IMR-90 (cell line): Measurements from ENCODE around the gene CGNL1. TPM values are rescaled to one million over a fixed set of nuclear protein-coding genes. Genes with fewer than 3 reads are reported as not detected.

ENCODE experiments used
- ATAC-seq: fragments of 200-7000 bp; cut with Tn5 transposase; 2 replicates; pipeline ENCODE4 v1.9.1; 2020; ENCODE audit warnings: low read depth, mild to moderate bottlenecking, moderate library complexity
- BruUV-seq: library from RNA; stranded (reverse); fragments of 400-500 nt; replicated peaks from 2 replicates; lab custom pipeline; 2021; lab: Mats Ljungman, UMichigan
- CTCF ChIA-PET: fragments of 300-600 bp; formaldehyde crosslinking; extraction: SDS; loops from one replicate; lab custom pipeline; 2021; ENCODE audit warnings: antibody characterized with exemption; lab: Yijun Ruan, JAX
- POLR2A ChIA-PET: fragments of 300-600 bp; sonication (Branson Sonifier 250); formaldehyde crosslinking; loops from one replicate; lab custom pipeline; 2022; ENCODE audit warnings: antibody characterized with exemption; ENCODE audit not compliant: unreplicated experiment; lab: Charles Lee
- DNase-seq: peaks from one replicate; pipeline ENCODE4 v3.0.0; 2013
- H2AFZ ChIP-seq: replicated peaks from 2 replicates; pipeline ENCODE3; 2013; ENCODE audit warnings: low read length, mild to moderate bottlenecking; ENCODE audit not compliant: poor library complexity
- H2AK5ac ChIP-seq: 2 replicates; pipeline ENCODE4 v1.6.1; 2013; ENCODE audit warnings: low read depth, low read length, inconsistent platforms
- H2AK9ac ChIP-seq: replicated peaks from 2 replicates; pipeline ENCODE3; 2013; ENCODE audit warnings: mild to moderate bottlenecking, low read depth, low read length, moderate library complexity; ENCODE audit not compliant: poor library complexity
- H2BK120ac ChIP-seq: 2 replicates; pipeline ENCODE4 v1.6.1; 2013; ENCODE audit warnings: low read depth, low read length, inconsistent platforms
- H2BK15ac ChIP-seq: 3 replicates; pipeline ENCODE4 v1.6.1; 2013; ENCODE audit warnings: low read depth, low read length, inconsistent platforms
- H2BK20ac ChIP-seq: 2 replicates; pipeline ENCODE4 v1.6.1; 2013; ENCODE audit warnings: low read depth, mild to moderate bottlenecking, inconsistent platforms, low read length, moderate library complexity
- H2BK5ac ChIP-seq: 2 replicates; pipeline ENCODE4 v1.6.1; 2013; ENCODE audit warnings: mild to moderate bottlenecking, low read depth, low read length, inconsistent platforms; ENCODE audit not compliant: poor library complexity, severe bottlenecking
- H3K14ac ChIP-seq: replicated peaks from 2 replicates; pipeline ENCODE4 v1.6.1; 2013; ENCODE audit warnings: low read depth, low read length, inconsistent platforms
- H3K18ac ChIP-seq: 2 replicates; pipeline ENCODE4 v1.6.1; 2013; ENCODE audit warnings: low read depth, low read length, control low read depth
- H3K23ac ChIP-seq: 2 replicates; pipeline ENCODE4 v1.6.1; 2013; ENCODE audit warnings: low read depth, low read length, inconsistent platforms
- H3K27ac ChIP-seq: 2 replicates; pipeline ENCODE4 v1.5.1; 2013; ENCODE audit warnings: mild to moderate bottlenecking, control low read depth, low read length; ENCODE audit not compliant: insufficient read depth
- H3K27me3 ChIP-seq: 2 replicates; pipeline ENCODE4 v1.6.1; 2013; ENCODE audit warnings: low read length; ENCODE audit not compliant: control insufficient read depth, insufficient read depth
- H3K36me3 ChIP-seq: 2 replicates; pipeline ENCODE4 v1.6.1; 2013; ENCODE audit warnings: low read length, mixed read lengths; ENCODE audit not compliant: control insufficient read depth, insufficient read depth
- H3K4ac ChIP-seq: 2 replicates; pipeline ENCODE4 v1.6.1; 2013; ENCODE audit warnings: low read depth, low read length, inconsistent platforms
- H3K4me1 ChIP-seq: 2 replicates; pipeline ENCODE4 v1.6.1; 2013; ENCODE audit warnings: low read length, mixed read lengths; ENCODE audit not compliant: control insufficient read depth, insufficient read depth
- H3K4me2 ChIP-seq: 2 replicates; pipeline ENCODE4 v1.6.1; 2013; ENCODE audit warnings: low read depth, mild to moderate bottlenecking, control low read depth, low read length, moderate library complexity
- H3K4me3 ChIP-seq: 2 replicates; pipeline ENCODE4 v1.5.1; 2013; ENCODE audit warnings: low read depth, mild to moderate bottlenecking, control low read depth, low read length, moderate library complexity; ENCODE audit not compliant: insufficient read depth
- H3K56ac ChIP-seq: 2 replicates; pipeline ENCODE4 v1.6.1; 2013; ENCODE audit warnings: low read length, inconsistent platforms; ENCODE audit not compliant: insufficient read depth; ENCODE audit errors: extremely low read depth
- H3K79me1 ChIP-seq, 2 experiments: 2 replicates each; pipeline ENCODE4 v1.6.1; 2013; ENCODE audit warnings: low read length in 2 of 2, inconsistent platforms in 1 of 2, low read depth in 1 of 2
- H3K9ac ChIP-seq: 2 replicates; pipeline ENCODE4 v1.6.1; 2013; ENCODE audit warnings: low read depth, low read length, control low read depth
- H3K9me1 ChIP-seq: 2 replicates; pipeline ENCODE4 v1.6.1; 2013; ENCODE audit warnings: low read length, inconsistent platforms; ENCODE audit not compliant: insufficient read depth
- H3K9me3 ChIP-seq: 2 replicates; pipeline ENCODE4 v1.6.1; 2013; ENCODE audit warnings: low read length; ENCODE audit not compliant: control insufficient read depth, insufficient read depth
- H4K20me1 ChIP-seq: 2 replicates; pipeline ENCODE4 v1.6.1; 2013; ENCODE audit warnings: low read length, inconsistent platforms; ENCODE audit not compliant: insufficient read depth
- H4K5ac ChIP-seq: 2 replicates; pipeline ENCODE4 v1.6.1; 2013; ENCODE audit warnings: mild to moderate bottlenecking, low read depth, low read length, control low read depth
- H4K8ac ChIP-seq, 2 experiments: 2 replicates each; pipeline ENCODE4 v1.6.1; 2013; ENCODE audit warnings: low read depth in 2 of 2, low read length in 2 of 2, control low read depth in 1 of 2, inconsistent platforms in 1 of 2
- H4K91ac ChIP-seq: 2 replicates; pipeline ENCODE4 v1.6.1; 2013; ENCODE audit warnings: low read depth, low read length, inconsistent platforms; ENCODE audit not compliant: insufficient read depth
- BHLHE40 ChIP-seq: fragments of 150-350 bp; IDR thresholded peaks from 2 replicates; pipeline ENCODE4 v1.6.1; 2016; ENCODE audit warnings: mild to moderate bottlenecking, low read depth, low read length
- CEBPB ChIP-seq: IDR thresholded peaks from 2 replicates; pipeline ENCODE4 v1.6.1; 2012; ENCODE audit warnings: low read depth, low read length, improper control_type of control experiment
- CHD1 ChIP-seq: IDR thresholded peaks from 2 replicates; pipeline ENCODE4 v1.6.1; 2012; ENCODE audit warnings: low read depth, low read length, improper control_type of control experiment
- CTCF ChIP-seq: conservative IDR thresholded peaks from 2 replicates; pipeline ENCODE4 v1.5.1; 2012; ENCODE audit warnings: mild to moderate bottlenecking, low read depth, low read length, improper control_type of control experiment
- ELK1 ChIP-seq: fragments of 150-350 bp; IDR thresholded peaks from 2 replicates; pipeline ENCODE4 v1.6.1; 2016; ENCODE audit warnings: low read depth, mild to moderate bottlenecking, low read length, moderate library complexity, borderline replicate concordance
- FOS ChIP-seq: fragments of 150-350 bp; IDR thresholded peaks from 2 replicates; pipeline ENCODE4 v1.6.1; 2016; ENCODE audit warnings: low read depth, low read length
- MAFK ChIP-seq: IDR thresholded peaks from 2 replicates; pipeline ENCODE4 v1.6.1; 2012; ENCODE audit warnings: low read depth, low read length, improper control_type of control experiment
- MAZ ChIP-seq: IDR thresholded peaks from 2 replicates; pipeline ENCODE4 v1.6.1; 2012; ENCODE audit warnings: low read depth, mild to moderate bottlenecking, low read length, improper control_type of control experiment, moderate library complexity, borderline replicate concordance
- MXI1 ChIP-seq: IDR thresholded peaks from 2 replicates; pipeline ENCODE4 v1.6.1; 2012; ENCODE audit warnings: low read depth, mild to moderate bottlenecking, low read length, moderate library complexity, borderline replicate concordance
- NFE2L2 ChIP-seq: fragments of 150-350 bp; IDR thresholded peaks from 2 replicates; pipeline ENCODE4 v1.6.1; 2016; ENCODE audit warnings: low read depth, mild to moderate bottlenecking, low read length
- POLR2A ChIP-seq: IDR thresholded peaks from 2 replicates; pipeline ENCODE4 v1.6.1; 2012; ENCODE audit warnings: mild to moderate bottlenecking, low read depth, low read length
- RAD21 ChIP-seq: IDR thresholded peaks from 2 replicates; pipeline ENCODE4 v1.6.1; 2012; ENCODE audit warnings: low read length, improper control_type of control experiment
- RCOR1 ChIP-seq: IDR thresholded peaks from 2 replicates; pipeline ENCODE4 v1.6.1; 2012; ENCODE audit warnings: mild to moderate bottlenecking, low read length, improper control_type of control experiment; ENCODE audit not compliant: insufficient replicate concordance
- RFX5 ChIP-seq: IDR thresholded peaks from 2 replicates; pipeline ENCODE4 v1.8.0; 2012; ENCODE audit warnings: low read depth, mild to moderate bottlenecking, low read length, moderate library complexity
- SMC3 ChIP-seq: fragments of 150-350 bp; IDR thresholded peaks from 2 replicates; pipeline ENCODE4 v1.6.1; 2016; ENCODE audit warnings: low read depth, mild to moderate bottlenecking, antibody characterized with exemption, low read length, moderate library complexity
- USF2 ChIP-seq: fragments of 150-350 bp; IDR thresholded peaks from 2 replicates; pipeline ENCODE4 v1.6.1; 2017; ENCODE audit warnings: mild to moderate bottlenecking, antibody characterized with exemption, low read length, low read depth
- WGBS, 2 experiments: methylation state at CpG; one replicate each; pipeline versions ENCODE4 v1.1.5 to v1.1.7; 2013; ENCODE audit warnings: missing lambda C conversion rate in 2 of 2; ENCODE audit not compliant: insufficient read length in 1 of 2; ENCODE audit errors: extremely low coverage in 2 of 2; 5-methylcytosine and 5-hydroxymethylcytosine counted together
- dilution Hi-C: fragments of 300-500 bp; cut with HindIII; formaldehyde crosslinking; loops from one replicate; pipeline ENCODE4 v1.14.3; 2018; ENCODE audit warnings: low sequenced_read_pairs; ENCODE audit not compliant: unreplicated experiment
- in situ Hi-C: fragments of 300-500 bp; cut with MboI; formaldehyde crosslinking; loops from 3 replicates; pipeline ENCODE4 v1.14.3; 2019; ENCODE audit warnings: low sequenced_read_pairs, inconsistent platforms, mixed read lengths
- intact Hi-C: fragments of 100-400 bp; cut with micrococcal nuclease; formaldehyde crosslinking; loops from 2 replicates; pipeline ENCODE4 v1.10.0; 2022
- polyA plus RNA-seq, 3 experiments: library from polyadenylated mRNA; depleted of rRNA; stranded (reverse); fragments of >200 nt; gene quantifications; 2 replicates each; pipeline ENCODE4 v1.2.3, GENCODE V29; 2012; ENCODE audit warnings: low replicate concordance in 1 of 3
- total RNA-seq: library from RNA; depleted of rRNA; stranded (reverse); fragments of >200 nt; gene quantifications from 2 replicates; pipeline ENCODE4 v1.2.3, GENCODE V29; 2012

Gene CGNL1
- total and polyA plus RNA-seq, 2 of the 4 experiments (the other 2 are of a cell fraction) = 0.07 to 0.18 TPM

- Histone ChIP-seq H2AFZ (no peak overlapping the region), H4K5ac (no peak overlapping the region), H3K4me1 (no peaks in the 10 kb centered on the region), H3K27me3 (peaks cover 36% of the 10 kb centered on the region), H2AK5ac (no peak overlapping the region; the same call in 1 of the 2 replicates), H3K14ac (no peak overlapping the region), H2BK120ac (no peak overlapping the region), H3K4me2 (no peak overlapping the region), H3K9me1 (no peaks in the 10 kb centered on the region), H4K8ac (no peak overlapping the region), H3K9ac (no peak overlapping the region), H2AK9ac (no peak overlapping the region), H3K9me3 (no peaks in the 10 kb centered on the region), H2BK20ac (no peak overlapping the region), H3K4ac (no peak overlapping the region), H2BK15ac (no peak overlapping the region), H3K36me3 (no peaks in the 10 kb centered on the region), H4K20me1 (no peaks in the 10 kb centered on the region), H3K4me3 (no peak overlapping the region), H2BK5ac (no peak overlapping the region), H3K79me1 (no peaks in the 10 kb centered on the region), H4K91ac (no peak overlapping the region), H3K18ac (no peak overlapping the region), H3K56ac (no peak overlapping the region), H3K23ac (no peak overlapping the region), H3K27ac (no peak overlapping the region)
- no peak for TF ChIP-seq ELK1
- no peak for TF ChIP-seq CTCF
- no peak for TF ChIP-seq USF2
- TF ChIP-seq RFX5 = no peak
- no peak for TF ChIP-seq RAD21
- TF ChIP-seq NFE2L2 = no peak
- no peak for TF ChIP-seq FOS
- no peak for TF ChIP-seq POLR2A
- TF ChIP-seq MXI1 = no peak
- TF ChIP-seq CHD1 = no peak
- TF ChIP-seq MAFK = no peak
- no peak for TF ChIP-seq RCOR1
- no peak for TF ChIP-seq BHLHE40
- no peak for TF ChIP-seq CEBPB
- TF ChIP-seq MAZ = no peak
- no peak for TF ChIP-seq SMC3
- no peak for DNase-seq
- WGBS, 2 experiments = no CpG with 5 or more reads among the region's 5 CpGs
- ATAC-seq = no peak
- dilution Hi-C loops = loop anchor here (25.0 kb wide), 1 partner anchor 189 kb away; no protein-coding TSS in a partner anchor
- ChIA-PET POLR2A (no interaction called here), CTCF (interaction anchor here (0.6 to 4.1 kb wide), 5 partner anchors 11 to 373 kb away, joined by 4 to 74 read pairs (median 19); no protein-coding TSS in a partner anchor)
- intact Hi-C loops = loop anchor here (1.0 to 5.0 kb wide), 6 partner anchors 64 to 1035 kb away; no protein-coding TSS in a partner anchor
- no TSS peak for BruUV-seq
- in situ Hi-C loops = loop anchor here (5.0 to 25.0 kb wide), 4 partner anchors 184 to 1032 kb away; partner anchors contain the start of gene TCF12
Observed at GRCh38 chr15:57526615-57527014, 150.3 kb downstream of the CGNL1 start.
